HCT116 (cell line): ENCODE measurements around the gene RTF2.

Source experiments
- CTCF ChIP-seq, 3 experiments: fragments of 200-600 bp in 1 of 3; sonication (generic) in 1 of 3; IDR thresholded peaks in 2 of 3; conservative IDR thresholded peaks in 1 of 3; 2 replicates each; pipeline ENCODE4 v1.5.1; 2012 to 2017; ENCODE audit warnings: low read depth in 2 of 3, low read length in 2 of 3, antibody characterized with exemption in 1 of 3, borderline replicate concordance in 1 of 3, control low read depth in 1 of 3, mild to moderate bottlenecking in 1 of 3, mixed read lengths in 1 of 3, mixed run types in 1 of 3, moderate library complexity in 1 of 3; ENCODE audit not compliant: insufficient read depth in 1 of 3
- POLR2A ChIP-seq: IDR thresholded peaks from 2 replicates; pipeline ENCODE4 v1.7.0; 2011; ENCODE audit warnings: borderline replicate concordance; ENCODE audit not compliant: insufficient read depth, insufficient read length; ENCODE audit errors: extremely low read depth
- POLR2AphosphoS5 ChIP-seq: IDR thresholded peaks from 2 replicates; pipeline ENCODE4 v1.6.1; 2011; ENCODE audit warnings: mild to moderate bottlenecking, low read depth, low read length, moderate library complexity
- YY1 ChIP-seq: IDR thresholded peaks from 2 replicates; pipeline ENCODE4 v1.6.1; 2011; ENCODE audit warnings: low read length, low read depth, moderate library complexity, mild to moderate bottlenecking; ENCODE audit not compliant: insufficient replicate concordance; ENCODE audit errors: extremely low read depth

GRCh38 chr20:56420028-56420427, 48.4 kb upstream of the RTF2 start:
- TF ChIP-seq CTCF (IDR thresholded peaks at IDR 0.05 in 2 of 3, conservative IDR thresholded peaks at IDR 0.05 in 1 of 3; ENCODE audit: borderline replicate concordance in 1 of 3, insufficient read depth in 1 of 3, low read depth in 2 of 3, low read length in 2 of 3): no peak
- TF ChIP-seq YY1: no peak
- no peak for TF ChIP-seq POLR2AphosphoS5
- TF ChIP-seq POLR2A: no peak
